Ishikawa (cell line): ENCODE measurements around the gene CAD.

ENCODE experiments used
- NFIC ChIP-seq: IDR thresholded peaks from 2 replicates; pipeline ENCODE4 v1.6.1; 2012
- RAD21 ChIP-seq: IDR thresholded peaks from 2 replicates; pipeline ENCODE4 v1.6.1; 2012; ENCODE audit warnings: low read depth
- TAF1 ChIP-seq: IDR thresholded peaks from 2 replicates; pipeline ENCODE4 v1.6.1; 2012; ENCODE audit warnings: low read depth, mild to moderate bottlenecking
- TCF12 ChIP-seq: IDR thresholded peaks from 2 replicates; pipeline ENCODE4 v1.6.1; 2012; ENCODE audit warnings: low read depth
- YY1 ChIP-seq: IDR thresholded peaks from 2 replicates; pipeline ENCODE4 v1.6.1; 2012; ENCODE audit warnings: low read depth

DNA sequence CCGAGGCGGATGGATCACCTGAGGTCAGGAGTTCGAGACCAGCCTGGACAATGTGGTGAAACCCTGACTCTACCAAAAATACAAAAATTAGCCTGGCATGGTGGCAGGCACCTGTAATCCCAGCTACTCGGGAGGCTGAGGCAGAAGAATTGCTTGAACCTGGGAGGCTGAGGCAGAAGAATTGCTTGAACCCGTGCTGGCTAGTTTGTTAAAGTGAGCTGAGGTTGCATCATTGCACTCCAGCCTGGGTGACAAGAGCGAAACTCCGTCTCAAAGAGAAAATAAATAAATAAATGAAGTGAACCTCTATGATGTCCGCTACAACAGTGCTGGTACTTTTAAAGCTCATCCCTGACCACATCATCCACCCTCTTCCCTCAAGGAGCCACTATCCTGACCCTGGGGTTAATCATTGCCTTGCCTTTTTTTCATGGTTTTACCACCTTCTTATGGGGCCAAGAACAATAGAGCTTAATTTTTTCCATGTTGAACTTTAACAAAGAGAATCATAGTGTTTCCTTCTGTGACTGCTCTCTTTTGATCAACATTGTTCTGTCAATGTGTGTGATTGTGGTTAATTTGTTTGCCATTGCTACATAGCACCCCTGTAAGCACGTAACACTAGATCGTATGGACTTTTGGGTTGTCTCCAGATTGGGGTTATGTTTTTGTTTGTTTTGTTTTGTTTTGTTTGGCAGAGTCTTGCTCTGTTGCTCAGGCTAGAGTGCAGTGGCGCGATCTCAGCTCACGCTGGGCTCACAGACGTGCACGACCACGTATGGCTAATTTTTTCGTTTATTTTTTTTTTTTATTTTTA is 22.4 kb upstream of the CAD start:
- no peak for TF ChIP-seq YY1
- no peak for TF ChIP-seq NFIC
- TF ChIP-seq TAF1 = no peak
- no peak for TF ChIP-seq RAD21
- TF ChIP-seq TCF12 = no peak
